ENCODE data around the gene ELFN2. TPM values are rescaled to one million over a fixed set of nuclear protein-coding genes. Genes with fewer than 3 reads are reported as not detected.
"Not testable (repeated sequence)": the region's sequence is repeated elsewhere in the genome, so short reads cannot be mapped to it uniquely, and the experiment has no call there.

ELFN2 gene
- total and polyA plus RNA-seq, 2 experiments from 2014 or later, result 0.48 to 1.1 TPM

DNA sequence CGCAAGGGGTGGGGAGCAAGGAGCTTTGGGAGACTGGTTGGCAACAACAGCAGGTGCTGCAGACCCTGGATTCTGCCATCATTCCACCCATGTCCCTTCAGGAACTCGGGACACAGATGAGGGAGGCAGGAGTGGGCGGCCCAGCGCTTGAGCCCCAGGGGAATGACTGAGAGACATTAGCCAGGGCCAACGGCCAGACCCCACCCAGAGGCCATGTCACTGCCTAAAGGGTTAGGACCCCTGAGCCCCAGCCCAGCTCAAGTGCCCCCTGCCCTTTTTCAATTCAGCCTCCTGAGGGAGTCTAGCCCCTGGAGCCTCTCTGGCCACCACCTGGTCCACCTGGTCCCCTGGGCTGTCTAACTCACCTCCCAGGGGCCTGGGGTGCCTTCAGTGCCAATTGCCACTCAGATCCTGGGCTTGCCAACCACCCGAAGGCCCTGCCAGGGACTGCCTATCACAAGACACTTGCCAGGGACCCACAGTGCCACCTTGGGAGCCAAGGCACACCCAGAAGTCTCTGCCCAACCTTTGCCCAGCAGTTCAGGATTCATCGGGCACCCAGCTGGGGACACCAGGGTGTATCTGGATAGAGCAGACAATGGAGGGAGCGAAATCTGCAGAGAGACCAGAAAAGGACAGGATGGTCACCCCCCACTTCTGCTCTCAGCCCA, 42.3 kb upstream of the ELFN2 start:
- Histone ChIP-seq H3K9ac (no peak overlapping the region), H3K4me3 (no peak overlapping the region), H3K4me2 (ENCODE audit: unreplicated experiment) (no peak overlapping the region), H3K36me3 (ENCODE audit: low read depth) (no peaks in the 10 kb centered on the region), H3K9me2 (ENCODE audit: insufficient read depth) (no peaks in the 10 kb centered on the region), H2AFZ (no peak overlapping the region), H3F3A (ENCODE audit: insufficient read depth) (peaks cover 8% of the 10 kb centered on the region; the same call in 1 of the 2 replicates), H3K27ac (no peak overlapping the region), H3K4me1 (ENCODE audit: insufficient read depth) (no peaks in the 10 kb centered on the region), H4K20me1 (ENCODE audit: insufficient read depth) (no peaks in the 10 kb centered on the region), H3K27me3 (replicated peaks; ENCODE audit: insufficient read depth) (peaks cover 75% of the 10 kb centered on the region), H3K9me3 (ENCODE audit: low read depth) (no peaks in the 10 kb centered on the region), H3K79me2 (ENCODE audit: insufficient read depth) (no peaks in the 10 kb centered on the region)
- in situ Hi-C loops (cut with MboI), result no loop called here
- no peak for DNase-seq
- WGBS, 2 experiments (ENCODE audit: low coverage in 1 of 2, low lambda C conversion rate in 2 of 2, missing lambda C conversion rate in 2 of 2), result 41 to 47% methylated on average over 8 of the region's 8 CpGs
- no peak for TF ChIP-seq EZH2phosphoT487 (IDR thresholded peaks at IDR 0.05; ENCODE audit: insufficient read depth, low read depth)

DNA sequence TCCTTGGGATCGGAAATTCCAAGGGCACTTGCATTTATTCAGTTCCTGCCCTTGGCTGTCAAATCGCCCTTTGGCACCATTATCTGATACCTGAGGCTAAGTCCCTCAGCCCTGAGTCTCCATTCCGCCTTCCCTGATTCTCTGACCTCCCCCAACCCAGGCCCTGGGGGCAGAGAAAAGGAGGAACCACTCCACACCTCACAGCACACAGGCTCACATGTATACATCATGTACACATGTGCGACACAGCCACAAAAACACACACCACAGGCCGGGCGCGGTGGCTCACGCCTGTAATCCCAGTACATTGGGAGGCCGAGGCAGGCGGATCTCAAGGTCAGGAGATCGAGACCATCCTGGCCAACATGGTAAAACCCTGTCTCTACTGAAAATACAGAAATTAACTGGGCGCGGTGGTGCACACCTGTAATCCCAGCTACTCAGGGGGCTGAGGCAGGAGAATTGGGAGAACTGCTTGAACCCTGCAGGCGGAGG, 41.0 kb upstream of the ELFN2 start:
- in situ Hi-C loops (cut with MboI); H3K79me2 ChIP-seq (ENCODE audit: insufficient read depth); H2AFZ ChIP-seq; H3K9me2 ChIP-seq (ENCODE audit: insufficient read depth); H3K27ac ChIP-seq; H3K4me2 ChIP-seq (ENCODE audit: unreplicated experiment); H3K36me3 ChIP-seq (ENCODE audit: low read depth); H3K9ac ChIP-seq; H3F3A ChIP-seq (ENCODE audit: insufficient read depth); H3K9me3 ChIP-seq (ENCODE audit: low read depth); DNase-seq; H3K4me1 ChIP-seq (ENCODE audit: insufficient read depth); H3K4me3 ChIP-seq; H4K20me1 ChIP-seq (ENCODE audit: insufficient read depth): not testable (repeated sequence)
- 70% methylated on average over 14 of the region's 14 CpGs for WGBS, 2 experiments (ENCODE audit: low coverage in 1 of 2, low lambda C conversion rate in 2 of 2, missing lambda C conversion rate in 2 of 2)
- peaks cover 62% of the 10 kb centered on the region for H3K27me3 ChIP-seq (replicated peaks; ENCODE audit: insufficient read depth)

DNA sequence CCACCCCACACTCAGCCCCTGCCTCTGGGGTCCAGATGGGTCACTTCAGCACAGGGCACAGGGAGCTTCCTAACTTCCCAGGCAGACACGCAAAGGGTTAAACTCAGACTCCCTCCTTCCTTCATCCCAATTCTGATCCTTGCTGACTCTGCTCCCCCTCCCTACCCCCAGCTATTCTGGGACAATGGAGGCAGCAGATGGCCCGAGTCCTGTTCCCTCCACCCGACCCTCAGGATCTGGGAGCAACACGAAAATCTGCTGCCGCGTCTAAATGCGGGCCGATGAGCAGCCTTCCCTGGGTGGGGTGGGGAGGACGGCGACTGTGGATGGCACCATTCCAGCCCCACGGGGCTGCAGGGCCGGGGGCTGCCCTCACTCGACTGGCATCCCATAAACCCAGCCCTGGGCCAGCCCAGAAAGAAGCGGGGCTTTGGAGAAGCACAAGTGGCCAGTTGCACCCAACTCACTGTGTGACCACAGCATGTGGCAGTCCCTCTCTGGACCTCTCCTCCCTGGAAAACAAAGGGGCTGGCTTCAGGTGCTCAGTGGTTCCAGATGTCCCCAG, 40.2 kb upstream of the ELFN2 start:
- TF ChIP-seq EZH2phosphoT487 (IDR thresholded peaks at IDR 0.05; ENCODE audit: insufficient read depth, low read depth) (no peak), EZH2 (IDR thresholded peaks at IDR 0.05; ENCODE audit: insufficient read depth, poor library complexity, severe bottlenecking) (no peak)
- H3K27me3 ChIP-seq (replicated peaks; ENCODE audit: insufficient read depth), result peaks cover 66% of the 10 kb centered on the region
- 11 to 18% methylated on average over 14 of the region's 14 CpGs for WGBS, 2 experiments (ENCODE audit: low coverage in 1 of 2, low lambda C conversion rate in 2 of 2, missing lambda C conversion rate in 2 of 2)

DNA sequence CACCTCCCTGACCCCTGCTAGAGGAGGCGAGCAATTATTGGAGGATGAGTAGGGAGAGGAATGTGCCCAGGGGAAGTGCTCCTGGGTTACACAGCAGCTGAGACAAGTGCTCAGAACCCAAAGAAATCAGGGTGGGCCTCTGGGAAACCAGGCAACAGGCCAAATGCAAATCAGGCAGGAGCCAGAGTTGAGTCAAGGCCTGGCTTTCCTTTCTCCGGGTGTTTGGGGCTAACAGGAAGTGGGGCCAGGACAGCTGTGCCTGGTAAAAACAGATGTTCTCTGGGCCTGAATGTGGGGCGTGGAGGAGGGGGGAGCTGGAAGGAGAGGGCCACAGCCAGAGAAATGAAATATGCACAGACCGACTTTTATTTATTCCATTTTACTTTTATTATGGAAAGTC, 36.9 kb upstream of the ELFN2 start:
- TF ChIP-seq EZH2 (IDR thresholded peaks at IDR 0.05; ENCODE audit: insufficient read depth, poor library complexity, severe bottlenecking), result no peak
- DNase-seq, result no peak
- in situ Hi-C loops (cut with MboI), result no loop called here
- no peaks in the 10 kb centered on the region for H3K36me3 ChIP-seq (ENCODE audit: low read depth)
- no peak overlapping the region for H3K4me2 ChIP-seq (ENCODE audit: unreplicated experiment)
- no peaks in the 10 kb centered on the region for H3K79me2 ChIP-seq (ENCODE audit: insufficient read depth)
- no peak overlapping the region for H2AFZ ChIP-seq
- H3K27ac ChIP-seq, result no peak overlapping the region
- WGBS, 2 experiments (ENCODE audit: low coverage in 1 of 2, low lambda C conversion rate in 2 of 2, missing lambda C conversion rate in 2 of 2), result 28 to 30% methylated on average over 4 of the region's 4 CpGs
- H3K4me3 ChIP-seq, result no peak overlapping the region
- H3F3A ChIP-seq (ENCODE audit: insufficient read depth), result no peaks in the 10 kb centered on the region
- H3K27me3 ChIP-seq (replicated peaks; ENCODE audit: insufficient read depth), result peaks cover 54% of the 10 kb centered on the region
- H4K20me1 ChIP-seq (ENCODE audit: insufficient read depth), result no peaks in the 10 kb centered on the region
- no peaks in the 10 kb centered on the region for H3K9me2 ChIP-seq (ENCODE audit: insufficient read depth)
- H3K4me1 ChIP-seq (ENCODE audit: insufficient read depth), result no peaks in the 10 kb centered on the region
- no peak overlapping the region for H3K9ac ChIP-seq
- H3K9me3 ChIP-seq (ENCODE audit: low read depth), result no peaks in the 10 kb centered on the region

More for the DNA sequence above, 40.2 kb upstream of the ELFN2 start:
- no peaks in the 10 kb centered on the region for H3K79me2 ChIP-seq (ENCODE audit: insufficient read depth)
- H3K4me3 ChIP-seq, result no peak overlapping the region
- no peaks in the 10 kb centered on the region for H4K20me1 ChIP-seq (ENCODE audit: insufficient read depth)
- no peaks in the 10 kb centered on the region for H3K4me1 ChIP-seq (ENCODE audit: insufficient read depth)
- no peak overlapping the region for H2AFZ ChIP-seq
- H3K27ac ChIP-seq, result no peak overlapping the region
- no peak overlapping the region for H3K4me2 ChIP-seq (ENCODE audit: unreplicated experiment)
- H3K9me3 ChIP-seq (ENCODE audit: low read depth), result no peaks in the 10 kb centered on the region
- no peaks in the 10 kb centered on the region for H3K9me2 ChIP-seq (ENCODE audit: insufficient read depth)
- H3F3A ChIP-seq (ENCODE audit: insufficient read depth), result peaks cover 8% of the 10 kb centered on the region; the same call in 1 of the 2 replicates
- in situ Hi-C loops (cut with MboI), result no loop called here
- H3K36me3 ChIP-seq (ENCODE audit: low read depth), result no peaks in the 10 kb centered on the region
- no peak overlapping the region for H3K9ac ChIP-seq
- no peak for DNase-seq

All from GM23248 (cell line).